ENCODE data around the gene CELA1.

DNA sequence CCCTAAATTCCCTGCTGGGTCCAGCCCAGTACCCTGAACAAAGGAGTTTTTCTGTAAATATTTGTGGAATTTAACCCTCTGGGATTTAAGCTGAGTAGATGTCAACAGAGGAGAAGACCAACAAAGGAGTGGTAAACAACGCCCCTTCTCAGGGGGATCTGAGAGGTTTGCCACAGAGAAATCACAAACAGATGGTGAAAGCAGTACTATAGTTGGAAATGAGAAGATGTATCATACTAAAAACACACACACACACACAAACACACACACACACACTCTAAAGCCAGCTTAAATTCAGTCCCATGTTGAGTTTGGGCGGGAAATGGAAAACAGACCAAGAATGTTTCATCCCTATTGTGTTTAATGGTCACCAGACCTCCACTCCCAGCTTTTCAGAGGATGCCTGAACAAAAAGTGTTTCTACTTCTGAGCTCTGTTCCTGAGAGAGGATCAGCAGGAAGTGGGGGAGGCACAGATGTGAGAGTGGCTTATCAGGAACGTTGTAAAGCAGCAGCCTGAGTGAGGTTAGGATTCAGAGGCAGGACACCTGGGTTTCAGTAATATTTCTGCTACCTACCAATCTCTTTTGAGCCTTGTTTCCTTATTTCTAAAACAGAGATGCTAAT is 25.7 kb downstream of the CELA1 start:
- TF ChIP-seq POLR2A (IDR thresholded peaks at IDR 0.05; ENCODE audit: low read depth, low read length) (no peak), POLR2AphosphoS5 (IDR thresholded peaks at IDR 0.05; ENCODE audit: low read depth, low read length) (no peak), TAF1 (IDR thresholded peaks at IDR 0.05; ENCODE audit: borderline replicate concordance, low read depth, low read length) (no peak)
